GM12878 (cell line): ENCODE measurements around the gene EPS8. TPM values are rescaled to one million over a fixed set of nuclear protein-coding genes. Genes with fewer than 3 reads are reported as not detected.

Experiments
- ATAC-seq: fragments of 200-7000 bp; cut with Tn5 transposase; 3 replicates; pipeline ENCODE4 v1.9.1; 2020; ENCODE audit warnings: mild to moderate bottlenecking, moderate library complexity
- BruUV-seq: library from RNA; stranded (reverse); fragments of 400-500 nt; replicated peaks from 2 replicates; lab custom pipeline; 2021; lab: Mats Ljungman, UMichigan
- CTCF ChIA-PET: fragments of 300-600 bp; sonication (Branson Sonifier 250); formaldehyde crosslinking; extraction: SDS; loops from one replicate; lab custom pipeline; 2021; ENCODE audit warnings: inconsistent platforms; lab: Yijun Ruan, JAX
- POLR2A ChIA-PET: fragments of 350-600 bp; formaldehyde crosslinking; extraction: SDS; loops from one replicate; lab custom pipeline; 2021; ENCODE audit warnings: inconsistent platforms; lab: Charles Lee
- RAD21 ChIA-PET: fragments of 300-600 bp; sonication (Branson Sonifier 250); formaldehyde crosslinking; loops from one replicate; lab custom pipeline; 2023; ENCODE audit warnings: antibody characterized with exemption; ENCODE audit not compliant: unreplicated experiment; lab: Charles Lee
- SMC1A ChIA-PET: fragments of 300-600 bp; sonication (Branson Sonifier 250); formaldehyde crosslinking; loops from one replicate; lab custom pipeline; 2023; ENCODE audit not compliant: unreplicated experiment, uncharacterized antibody; lab: Charles Lee
- DNase-seq: peaks from one replicate; pipeline ENCODE4 v3.0.0-alpha.2; 2011; ENCODE audit warnings: low read depth, low spot score
- FAIRE-seq: peaks from 3 replicates; lab custom pipeline; 2011; peaks lifted over from hg19 to GRCh38; lab: Jason Lieb, UNC
- H2AFZ ChIP-seq: 2 replicates; pipeline ENCODE4 v1.6.0; 2011; ENCODE audit warnings: low read depth, low read length, control low read depth; ENCODE audit not compliant: control insufficient read depth
- H3K27ac ChIP-seq: 2 replicates; pipeline ENCODE4 v1.5.1; 2011; ENCODE audit warnings: control low read depth; ENCODE audit not compliant: control insufficient read depth, insufficient read depth
- H3K27me3 ChIP-seq, 2 experiments: replicated peaks in 1 of 2; 2 replicates each; pipeline versions ENCODE4 v1.6.0 to v1.6.1; 2011; ENCODE audit warnings: low read length in 1 of 2; ENCODE audit not compliant: control insufficient read depth in 2 of 2, insufficient read depth in 2 of 2
- H3K36me3 ChIP-seq, 2 experiments: 2 replicates each; pipeline ENCODE4 v1.5.1; 2011; ENCODE audit warnings: low read length in 1 of 2; ENCODE audit not compliant: control insufficient read depth in 2 of 2, insufficient read depth in 2 of 2
- H3K4me1 ChIP-seq: 2 replicates; pipeline ENCODE4 v1.6.1; 2011; ENCODE audit warnings: mild to moderate bottlenecking, low read length, moderate library complexity, mixed read lengths; ENCODE audit not compliant: control insufficient read depth, insufficient read depth
- H3K4me2 ChIP-seq: 2 replicates; pipeline ENCODE4 v1.6.0; 2011; ENCODE audit warnings: control low read depth; ENCODE audit not compliant: control insufficient read depth, insufficient read depth
- H3K4me3 ChIP-seq: fragments of 200-600 bp; sonication (generic); 2 replicates; pipeline ENCODE4 v1.5.1; 2016
- H3K79me2 ChIP-seq: 2 replicates; pipeline ENCODE4 v1.6.0; 2011; ENCODE audit warnings: low read length; ENCODE audit not compliant: control insufficient read depth, insufficient read depth
- H3K9ac ChIP-seq: 2 replicates; pipeline ENCODE4 v1.8.0; 2011; ENCODE audit warnings: low read length, control low read depth, mixed read lengths; ENCODE audit not compliant: control insufficient read depth, insufficient read depth
- H3K9me3 ChIP-seq: replicated peaks from 3 replicates; pipeline ENCODE4 v1.5.1; 2011; ENCODE audit warnings: mild to moderate bottlenecking, low read length; ENCODE audit not compliant: control insufficient read depth, insufficient read depth
- H4K20me1 ChIP-seq: 2 replicates; pipeline ENCODE4 v1.6.0; 2011; ENCODE audit not compliant: control insufficient read depth, insufficient read depth
- ATF7 ChIP-seq: fragments of 450-650 bp; IDR thresholded peaks from 2 replicates; pipeline ENCODE4 v1.6.1; 2016; ENCODE audit warnings: low read depth, mild to moderate bottlenecking
- BCL11A ChIP-seq: IDR thresholded peaks from 2 replicates; pipeline ENCODE4 v1.6.1; 2011; ENCODE audit warnings: low read depth, low read length
- BMI1 ChIP-seq: fragments of 450-650 bp; IDR thresholded peaks from 2 replicates; pipeline ENCODE4 v1.6.1; 2016; ENCODE audit warnings: mild to moderate bottlenecking, moderate library complexity, borderline replicate concordance
- EP300 ChIP-seq, 2 experiments: fragments of 150-350 bp in 1 of 2; IDR thresholded peaks; 2 replicates each; pipeline ENCODE4 v1.6.1; 2011 to 2012; ENCODE audit warnings: low read depth in 2 of 2, low read length in 2 of 2, borderline replicate concordance in 1 of 2, improper control_type of control experiment in 1 of 2, inconsistent platforms in 1 of 2; ENCODE audit not compliant: control insufficient read depth in 1 of 2
- MEF2B ChIP-seq: fragments of 450-650 bp; IDR thresholded peaks from 2 replicates; pipeline ENCODE4 v1.6.1; 2018; ENCODE audit warnings: mild to moderate bottlenecking, moderate library complexity; ENCODE audit not compliant: partially characterized antibody, poor library complexity, severe bottlenecking
- NFYA ChIP-seq: IDR thresholded peaks from 2 replicates; pipeline ENCODE4 v1.6.1; 2011; ENCODE audit warnings: low read depth, mild to moderate bottlenecking, low read length, improper control_type of control experiment, borderline replicate concordance
- RCOR1 ChIP-seq: conservative IDR thresholded peaks from 2 replicates; pipeline ENCODE4 v1.6.1; 2012; ENCODE audit warnings: low read depth, low read length, improper control_type of control experiment
- WGBS: methylation state at CpG from one replicate; pipeline ENCODE4 v1.1.6; 2016; ENCODE audit warnings: low lambda C conversion rate; ENCODE audit not compliant: insufficient replicate concordance, insufficient coverage; ENCODE audit errors: missing lambda C conversion rate; 5-methylcytosine and 5-hydroxymethylcytosine counted together
- in situ Hi-C: fragments of 300-500 bp; cut with MboI; formaldehyde crosslinking; loops from 9 replicates; pipeline ENCODE4 v1.14.3; 2018; ENCODE audit warnings: mixed read lengths
- intact Hi-C: fragments of 100-400 bp; cut with micrococcal nuclease; formaldehyde crosslinking; loops from one replicate; pipeline ENCODE4 v1.14.2; 2022; ENCODE audit not compliant: unreplicated experiment
- polyA plus RNA-seq, 11 experiments: library from polyadenylated mRNA; depleted of rRNA in 4 of 11; unstranded in 6 of 11; stranded (reverse) in 5 of 11; fragments of >200 nt; fragmentation: Nextera tagmentation in 4 of 11; fragmentation: Illumina TruSeq in 1 of 11; extraction: Ambion mirVana in 4 of 11; extraction: Trizol in 1 of 11; gene quantifications; 1 replicate in 1 of 11; 2 replicates in 10 of 11; pipeline versions ENCODE4 v1.2.1 to v1.2.3, GENCODE V29; 2011 to 2016; ENCODE audit warnings: inconsistent platforms in 2 of 11, missing spikeins in 2 of 11, low read depth in 1 of 11
- total RNA-seq, 4 experiments: library from RNA; depleted of rRNA in 3 of 4; stranded (reverse); fragments of >200 nt in 3 of 4; fragmentation: Illumina TruSeq in 1 of 4; extraction: Trizol in 1 of 4; gene quantifications; 2 replicates each; pipeline versions ENCODE4 v1.2.1 to v1.2.3, GENCODE V29; 2013 to 2021
- TF ChIP-seq, protein P1 (sequence below): fragments of 450-650 bp; IDR thresholded peaks from 2 replicates; pipeline ENCODE4 v1.6.1; 2016; ENCODE audit warnings: mild to moderate bottlenecking

Gene EPS8
- total and polyA plus RNA-seq, 10 of the 15 experiments (the other 5 are each of a cell fraction or from before 2014, with no cell fraction given): 1.3 to 127 (median 3.4) TPM

DNA sequence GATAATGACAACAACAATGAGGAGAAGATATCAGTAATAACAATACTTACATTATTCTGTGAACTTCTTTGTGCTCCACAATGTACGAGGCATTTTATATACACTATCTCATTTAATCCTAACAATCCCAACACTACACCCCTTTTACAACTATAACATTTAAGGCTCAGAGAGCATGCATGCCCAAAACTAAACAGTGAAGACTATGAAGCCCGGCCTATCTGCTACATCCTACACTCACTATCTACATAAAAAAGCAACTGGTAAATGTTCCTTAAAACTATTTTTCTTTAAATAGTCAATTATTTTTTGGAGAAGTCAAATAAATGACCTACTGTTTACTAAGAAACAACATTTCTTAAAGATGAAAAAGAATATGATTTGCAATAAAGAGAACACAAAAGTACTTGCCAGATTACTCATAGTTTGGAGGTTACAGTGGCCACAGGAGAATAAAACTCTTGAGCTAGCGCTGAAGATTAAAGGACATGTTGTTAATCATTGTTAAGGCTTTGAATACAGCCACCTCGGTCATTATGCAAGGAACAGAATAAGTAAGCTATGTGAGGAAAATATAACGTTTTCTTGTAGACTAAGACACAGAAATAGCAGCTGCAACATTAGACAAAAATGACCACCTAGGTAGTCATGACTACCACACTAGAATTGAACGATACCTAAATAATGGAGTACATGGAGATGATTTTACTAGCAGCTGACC lies 56.7 kb downstream of the EPS8 start:
- H3K9ac ChIP-seq: no peak overlapping the region
- no peaks in the 10 kb centered on the region for H4K20me1 ChIP-seq
- ChIA-PET CTCF (interaction anchor here (1.0 to 3.3 kb wide), 11 partner anchors 13 to 48 kb away, joined by 3 to 30 read pairs (median 6); no protein-coding TSS in a partner anchor), SMC1A (interaction anchor here (0.6 to 14.5 kb wide), 32 partner anchors 13 to 201 kb away, joined by 3 to 213 read pairs (median 4); no protein-coding TSS in a partner anchor), RAD21 (interaction anchor here (0.7 to 4.6 kb wide), 28 partner anchors 14 to 200 kb away, joined by 3 to 52 read pairs (median 3); partner anchors contain the start of gene EPS8), POLR2A (interaction anchor here (0.9 to 4.9 kb wide), 14 partner anchors 14 to 123 kb away, joined by 3 to 48 read pairs (median 5); partner anchors contain the start of gene EPS8)
- no peak overlapping the region for H3K27ac ChIP-seq
- ATAC-seq (peak; percentile 84), DNase-seq (peak; percentile 57), FAIRE-seq (no peak)
- H3K4me1 ChIP-seq: no peaks in the 10 kb centered on the region
- H3K9me3 ChIP-seq: no peaks in the 10 kb centered on the region
- in situ Hi-C loops (no loop called here), intact Hi-C loops (loop anchor here (1.0 to 5.0 kb wide), 3 partner anchors 32 to 55 kb away; partner anchors contain the start of gene EPS8)
- H3K27me3 ChIP-seq: no peaks in the 10 kb centered on the region
- H3K4me3 ChIP-seq: no peak overlapping the region
- H2AFZ ChIP-seq: no peak overlapping the region
- no peaks in the 10 kb centered on the region for H3K79me2 ChIP-seq
- H3K4me2 ChIP-seq: no peak overlapping the region
- H3K36me3 ChIP-seq: no peaks in the 10 kb centered on the region
- TSS peak; percentile 52 for BruUV-seq
- WGBS: 31% methylated on average over 6 of the region's 6 CpGs
- TF ChIP-seq NFYA (no peak), EP300 (IDR thresholded peaks at IDR 0.05; ENCODE audit: borderline replicate concordance in 1 of 2, control insufficient read depth in 1 of 2, low read depth in 2 of 2, low read length in 2 of 2) (peak; percentile 56 to 74; a peak in 3 of 4 replicates), ATF7 (peak; percentile 33; the same call in 1 of the 2 replicates), BMI1 (peak; percentile 92), BCL11A (0 out of 2 replicates have a peak, but pooled peaks have one; percentile 6), MEF2B (peak; percentile 21), RCOR1 (no peak)
- TF ChIP-seq, protein P1, sequence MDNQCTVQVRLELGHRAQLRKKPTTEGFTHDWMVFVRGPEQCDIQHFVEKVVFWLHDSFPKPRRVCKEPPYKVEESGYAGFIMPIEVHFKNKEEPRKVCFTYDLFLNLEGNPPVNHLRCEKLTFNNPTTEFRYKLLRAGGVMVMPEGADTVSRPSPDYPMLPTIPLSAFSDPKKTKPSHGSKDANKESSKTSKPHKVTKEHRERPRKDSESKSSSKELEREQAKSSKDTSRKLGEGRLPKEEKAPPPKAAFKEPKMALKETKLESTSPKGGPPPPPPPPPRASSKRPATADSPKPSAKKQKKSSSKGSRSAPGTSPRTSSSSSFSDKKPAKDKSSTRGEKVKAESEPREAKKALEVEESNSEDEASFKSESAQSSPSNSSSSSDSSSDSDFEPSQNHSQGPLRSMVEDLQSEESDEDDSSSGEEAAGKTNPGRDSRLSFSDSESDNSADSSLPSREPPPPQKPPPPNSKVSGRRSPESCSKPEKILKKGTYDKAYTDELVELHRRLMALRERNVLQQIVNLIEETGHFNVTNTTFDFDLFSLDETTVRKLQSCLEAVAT: no peak
